ENCODE measurements around the gene PTGFRN.
A peak's percentile ranks its signal among the peaks of the same experiment; 100 is the strongest.

PTGFRN gene

GRCh38 chr1:116911188-116911553, 1.5 kb downstream of the PTGFRN start:
- Histone ChIP-seq H3K9ac (ENCODE audit: low read depth, low read length) (peak overlapping the region; percentile 87; the same call in 1 of the 2 replicates), H3K4me3 (ENCODE audit: low read length) (peak overlapping the region; percentile 93), H3K27me3 (ENCODE audit: insufficient read depth, low read length) (peaks cover 19% of the 10 kb centered on the region; the same call in 1 of the 2 replicates), H3K36me3 (ENCODE audit: insufficient read depth, low read depth, low read length) (no peaks in the 10 kb centered on the region), H3K27ac (ENCODE audit: low read length) (no peak overlapping the region), H3K9me3 (ENCODE audit: insufficient read depth, low read depth, low read length) (no peaks in the 10 kb centered on the region), H3K4me1 (ENCODE audit: insufficient read depth, low read length) (peaks cover 28% of the 10 kb centered on the region)

DNA sequence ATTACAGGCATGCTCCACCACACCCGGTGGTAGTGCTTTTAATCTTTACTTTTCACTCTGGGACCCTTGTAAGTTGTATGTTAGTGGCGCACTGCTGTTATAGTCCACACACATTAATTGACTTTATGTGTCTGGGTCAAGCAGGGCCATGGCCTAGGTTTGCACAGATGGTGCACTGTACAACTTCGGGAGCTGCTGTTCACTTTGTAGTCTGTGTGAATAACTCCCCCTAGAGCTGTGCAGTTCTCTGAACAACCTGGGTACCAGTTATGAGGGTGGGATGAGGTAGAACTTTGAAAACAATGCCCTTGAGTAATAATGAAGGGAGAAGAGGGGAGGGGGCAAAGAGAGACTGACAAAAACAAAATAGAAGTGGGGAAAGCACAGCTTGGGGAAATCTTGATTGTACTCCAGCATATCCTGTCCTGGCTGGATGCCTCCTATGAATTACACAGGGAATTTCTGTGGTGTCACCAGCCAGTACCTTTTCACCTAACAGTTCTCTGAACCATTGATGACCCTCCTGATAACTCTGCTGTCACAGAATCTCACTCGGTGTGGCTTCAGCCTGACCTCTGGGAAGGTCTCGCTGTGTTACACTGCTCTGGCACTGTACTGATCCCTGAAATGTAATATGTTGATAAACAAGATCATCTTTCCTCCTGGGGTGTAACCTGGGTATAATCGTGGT, 2.2 kb downstream of the PTGFRN start:
- peaks cover 28% of the 10 kb centered on the region for H3K4me1 ChIP-seq (ENCODE audit: insufficient read depth, low read length)
- no peaks in the 10 kb centered on the region for H3K36me3 ChIP-seq (ENCODE audit: insufficient read depth, low read depth, low read length)
- H3K4me3 ChIP-seq (ENCODE audit: low read length): peak overlapping the region; percentile 93
- no peaks in the 10 kb centered on the region for H3K9me3 ChIP-seq (ENCODE audit: insufficient read depth, low read depth, low read length)
- peaks cover 19% of the 10 kb centered on the region; the same call in 1 of the 2 replicates for H3K27me3 ChIP-seq (ENCODE audit: insufficient read depth, low read length)
- H3K27ac ChIP-seq (ENCODE audit: low read length): no peak overlapping the region
- peak overlapping the region; percentile 87; the same call in 1 of the 2 replicates for H3K9ac ChIP-seq (ENCODE audit: low read depth, low read length)

DNA sequence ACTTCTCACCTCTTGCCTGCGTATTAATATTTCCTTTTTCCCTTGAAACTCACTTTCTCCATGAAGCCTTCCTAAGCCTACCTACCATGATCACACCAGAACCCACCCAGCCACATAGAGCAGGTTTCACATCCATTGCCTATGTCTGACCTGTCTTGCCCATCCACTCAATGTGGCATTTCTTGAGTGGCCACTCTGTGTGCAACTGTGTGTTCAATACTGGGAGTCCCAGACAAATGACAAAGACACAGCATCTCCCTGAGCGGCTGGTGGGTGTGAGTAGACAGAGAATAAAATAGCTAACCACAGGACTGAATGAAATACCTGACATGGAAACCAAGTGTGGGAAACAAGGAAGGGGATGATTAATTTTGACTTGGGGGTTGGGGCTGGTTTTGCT, 3.1 kb downstream of the PTGFRN start:
- Histone ChIP-seq H3K4me3 (ENCODE audit: low read length) (no peak overlapping the region), H3K27ac (ENCODE audit: low read length) (no peak overlapping the region), H3K36me3 (ENCODE audit: insufficient read depth, low read depth, low read length) (no peaks in the 10 kb centered on the region), H3K27me3 (ENCODE audit: insufficient read depth, low read length) (peaks cover 19% of the 10 kb centered on the region; the same call in 1 of the 2 replicates), H3K4me1 (ENCODE audit: insufficient read depth, low read length) (peaks cover 24% of the 10 kb centered on the region), H3K9me3 (ENCODE audit: insufficient read depth, low read depth, low read length) (no peaks in the 10 kb centered on the region), H3K9ac (ENCODE audit: low read depth, low read length) (no peak overlapping the region)

DNA sequence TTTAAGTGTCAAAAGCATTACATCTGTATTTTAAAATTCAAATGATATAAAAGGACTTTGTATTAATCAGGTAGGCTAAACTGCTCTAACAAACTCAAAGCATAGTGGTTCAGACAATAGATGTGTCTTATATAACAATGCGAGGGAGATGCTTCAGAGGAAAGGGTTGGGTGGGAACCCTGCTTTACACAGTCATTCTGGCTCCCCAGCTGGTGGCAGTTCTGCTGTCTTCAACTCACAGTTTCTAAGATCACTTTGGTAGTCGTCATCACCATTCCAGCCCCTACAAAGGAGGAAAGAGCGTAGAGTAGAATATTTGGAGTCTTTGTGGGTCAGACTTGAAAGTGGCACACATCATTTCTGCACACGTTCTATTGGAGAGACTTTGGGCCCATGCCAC, 4.2 kb downstream of the PTGFRN start:
- Histone ChIP-seq H3K27ac (ENCODE audit: low read length) (no peak overlapping the region), H3K9me3 (ENCODE audit: insufficient read depth, low read depth, low read length) (no peaks in the 10 kb centered on the region), H3K9ac (ENCODE audit: low read depth, low read length) (no peak overlapping the region), H3K36me3 (ENCODE audit: insufficient read depth, low read depth, low read length) (no peaks in the 10 kb centered on the region), H3K4me1 (ENCODE audit: insufficient read depth, low read length) (peaks cover 19% of the 10 kb centered on the region), H3K27me3 (ENCODE audit: insufficient read depth, low read length) (peaks cover 18% of the 10 kb centered on the region; the same call in 1 of the 2 replicates), H3K4me3 (ENCODE audit: low read length) (no peak overlapping the region)

- H3K27me3 ChIP-seq (ENCODE audit: insufficient read depth, low read length): peaks cover 13% of the 10 kb centered on the region; the same call in 1 of the 2 replicates
- H3K4me3 ChIP-seq (ENCODE audit: low read length): no peak overlapping the region
- no peaks in the 10 kb centered on the region for H3K9me3 ChIP-seq (ENCODE audit: insufficient read depth, low read depth, low read length)
- no peak overlapping the region for H3K9ac ChIP-seq (ENCODE audit: low read depth, low read length)
- H3K4me1 ChIP-seq (ENCODE audit: insufficient read depth, low read length): peaks cover 15% of the 10 kb centered on the region
- no peaks in the 10 kb centered on the region for H3K36me3 ChIP-seq (ENCODE audit: insufficient read depth, low read depth, low read length)
- H3K27ac ChIP-seq (ENCODE audit: low read length): no peak overlapping the region
Observed at GRCh38 chr1:116914667-116915066, 5.0 kb downstream of the PTGFRN start.

DNA sequence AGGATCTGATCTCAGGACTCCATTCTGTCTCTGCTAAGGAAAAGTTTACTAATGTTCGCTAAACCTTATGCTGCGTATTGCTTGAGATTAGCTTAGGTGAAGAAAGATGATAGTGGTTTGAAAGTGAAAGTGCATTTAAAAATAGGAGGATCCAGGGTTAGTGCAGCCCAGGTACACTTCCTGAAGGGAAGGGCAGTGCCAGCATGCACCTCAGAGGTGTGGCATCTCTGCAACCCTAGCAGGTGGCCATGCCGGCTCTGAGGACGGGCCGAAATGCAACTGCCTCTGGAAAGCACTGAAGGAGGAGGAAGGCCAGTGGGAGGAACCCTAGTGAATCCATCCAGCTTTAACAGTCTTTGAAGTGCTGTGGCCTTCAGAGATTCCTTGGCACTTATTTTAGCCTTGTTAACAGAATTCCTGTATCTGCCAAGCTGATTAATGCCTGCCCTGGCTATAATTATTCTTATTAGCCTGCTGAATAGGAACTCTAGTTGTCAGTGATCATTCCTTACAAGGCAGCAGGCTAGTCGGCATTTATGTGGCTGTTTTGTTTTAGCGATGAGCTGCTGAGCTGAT, 5.5 kb downstream of the PTGFRN start:
- Histone ChIP-seq H3K4me3 (ENCODE audit: low read length) (no peak overlapping the region), H3K4me1 (ENCODE audit: insufficient read depth, low read length) (peaks cover 15% of the 10 kb centered on the region), H3K36me3 (ENCODE audit: insufficient read depth, low read depth, low read length) (no peaks in the 10 kb centered on the region), H3K9ac (ENCODE audit: low read depth, low read length) (no peak overlapping the region), H3K27me3 (ENCODE audit: insufficient read depth, low read length) (peaks cover 13% of the 10 kb centered on the region; the same call in 1 of the 2 replicates), H3K27ac (ENCODE audit: low read length) (no peak overlapping the region), H3K9me3 (ENCODE audit: insufficient read depth, low read depth, low read length) (no peaks in the 10 kb centered on the region)

DNA sequence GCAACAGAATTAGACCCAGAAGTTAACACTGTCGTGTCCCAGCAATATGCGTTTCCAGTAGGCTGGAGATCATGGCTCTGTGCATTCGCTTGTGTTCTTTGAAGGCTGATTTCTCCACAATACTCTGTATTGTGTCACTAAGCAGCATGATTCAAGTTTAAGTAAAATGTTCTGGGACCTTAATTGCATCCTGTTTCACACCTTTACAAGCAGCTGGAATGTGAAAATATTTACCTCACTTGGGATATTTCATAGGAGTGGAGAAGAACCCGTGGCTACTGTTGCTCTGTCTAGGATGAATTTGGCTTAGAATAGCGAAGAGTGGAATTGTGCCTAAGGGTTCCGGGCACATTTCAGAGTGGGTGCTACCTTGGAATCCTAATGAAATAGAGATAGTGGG, 6.3 kb downstream of the PTGFRN start:
- no peak overlapping the region for H3K9ac ChIP-seq (ENCODE audit: low read depth, low read length)
- no peak overlapping the region for H3K27ac ChIP-seq (ENCODE audit: low read length)
- peaks cover 11% of the 10 kb centered on the region; the same call in 1 of the 2 replicates for H3K27me3 ChIP-seq (ENCODE audit: insufficient read depth, low read length)
- no peak overlapping the region for H3K4me3 ChIP-seq (ENCODE audit: low read length)
- H3K9me3 ChIP-seq (ENCODE audit: insufficient read depth, low read depth, low read length): no peaks in the 10 kb centered on the region
- H3K36me3 ChIP-seq (ENCODE audit: insufficient read depth, low read depth, low read length): no peaks in the 10 kb centered on the region
- peaks cover 14% of the 10 kb centered on the region for H3K4me1 ChIP-seq (ENCODE audit: insufficient read depth, low read length)

GRCh38 chr1:116916533-116917445, 7.1 kb downstream of the PTGFRN start:
- Histone ChIP-seq H3K27ac (ENCODE audit: low read length) (no peak overlapping the region), H3K9me3 (ENCODE audit: insufficient read depth, low read depth, low read length) (no peaks in the 10 kb centered on the region), H3K36me3 (ENCODE audit: insufficient read depth, low read depth, low read length) (no peaks in the 10 kb centered on the region), H3K4me1 (ENCODE audit: insufficient read depth, low read length) (peaks cover 6% of the 10 kb centered on the region), H3K27me3 (ENCODE audit: insufficient read depth, low read length) (peaks cover 3% of the 10 kb centered on the region; the same call in 1 of the 2 replicates), H3K9ac (ENCODE audit: low read depth, low read length) (no peak overlapping the region), H3K4me3 (ENCODE audit: low read length) (no peak overlapping the region)

GRCh38 chr1:116918714-116919357, 9.1 kb downstream of the PTGFRN start:
- H3K9me3 ChIP-seq (ENCODE audit: insufficient read depth, low read depth, low read length): no peaks in the 10 kb centered on the region
- peaks cover 4% of the 10 kb centered on the region; the same call in 1 of the 2 replicates for H3K4me1 ChIP-seq (ENCODE audit: insufficient read depth, low read length)
- no peaks in the 10 kb centered on the region for H3K27me3 ChIP-seq (ENCODE audit: insufficient read depth, low read length)
- H3K27ac ChIP-seq (ENCODE audit: low read length): no peak overlapping the region
- H3K9ac ChIP-seq (ENCODE audit: low read depth, low read length): no peak overlapping the region
- H3K4me3 ChIP-seq (ENCODE audit: low read length): no peak overlapping the region
- no peaks in the 10 kb centered on the region for H3K36me3 ChIP-seq (ENCODE audit: insufficient read depth, low read depth, low read length)

- H3K36me3 ChIP-seq (ENCODE audit: insufficient read depth, low read depth, low read length): no peaks in the 10 kb centered on the region
- no peak overlapping the region for H3K27ac ChIP-seq (ENCODE audit: low read length)
- no peaks in the 10 kb centered on the region for H3K9me3 ChIP-seq (ENCODE audit: insufficient read depth, low read depth, low read length)
- H3K27me3 ChIP-seq (ENCODE audit: insufficient read depth, low read length): no peaks in the 10 kb centered on the region
- H3K9ac ChIP-seq (ENCODE audit: low read depth, low read length): no peak overlapping the region
- H3K4me3 ChIP-seq (ENCODE audit: low read length): no peak overlapping the region
- peaks cover 4% of the 10 kb centered on the region; the same call in 1 of the 2 replicates for H3K4me1 ChIP-seq (ENCODE audit: insufficient read depth, low read length)
Observed at GRCh38 chr1:116919802-116920201, 10.1 kb downstream of the PTGFRN start.

- H3K36me3 ChIP-seq (ENCODE audit: insufficient read depth, low read depth, low read length): no peaks in the 10 kb centered on the region
- peaks cover under 1% of the 10 kb centered on the region; the same call in 1 of the 2 replicates for H3K4me1 ChIP-seq (ENCODE audit: insufficient read depth, low read length)
- no peak overlapping the region for H3K27ac ChIP-seq (ENCODE audit: low read length)
- no peak overlapping the region for H3K4me3 ChIP-seq (ENCODE audit: low read length)
- no peaks in the 10 kb centered on the region for H3K27me3 ChIP-seq (ENCODE audit: insufficient read depth, low read length)
- no peaks in the 10 kb centered on the region for H3K9me3 ChIP-seq (ENCODE audit: insufficient read depth, low read depth, low read length)
- no peak overlapping the region for H3K9ac ChIP-seq (ENCODE audit: low read depth, low read length)
Observed at GRCh38 chr1:116920211-116920610, 10.5 kb downstream of the PTGFRN start.
